Renal cortical epithelial cell (primary cell): ENCODE results near the gene GLIS1. TPM values are rescaled to one million over a fixed set of nuclear protein-coding genes. Genes with fewer than 3 reads are reported as not detected.

Experiments
- DNase-seq: peaks from one replicate; pipeline ENCODE4 v3.0.0-alpha.2; 2011; ENCODE audit warnings: low read depth
- total RNA-seq: library from RNA; depleted of rRNA; stranded (reverse); fragments of >200 nt; gene quantifications from 2 replicates; pipeline ENCODE4 v1.2.3, GENCODE V29; 2014

GLIS1 gene
- total RNA-seq, 1 donor from 2014 or later = 0.60 TPM

DNA sequence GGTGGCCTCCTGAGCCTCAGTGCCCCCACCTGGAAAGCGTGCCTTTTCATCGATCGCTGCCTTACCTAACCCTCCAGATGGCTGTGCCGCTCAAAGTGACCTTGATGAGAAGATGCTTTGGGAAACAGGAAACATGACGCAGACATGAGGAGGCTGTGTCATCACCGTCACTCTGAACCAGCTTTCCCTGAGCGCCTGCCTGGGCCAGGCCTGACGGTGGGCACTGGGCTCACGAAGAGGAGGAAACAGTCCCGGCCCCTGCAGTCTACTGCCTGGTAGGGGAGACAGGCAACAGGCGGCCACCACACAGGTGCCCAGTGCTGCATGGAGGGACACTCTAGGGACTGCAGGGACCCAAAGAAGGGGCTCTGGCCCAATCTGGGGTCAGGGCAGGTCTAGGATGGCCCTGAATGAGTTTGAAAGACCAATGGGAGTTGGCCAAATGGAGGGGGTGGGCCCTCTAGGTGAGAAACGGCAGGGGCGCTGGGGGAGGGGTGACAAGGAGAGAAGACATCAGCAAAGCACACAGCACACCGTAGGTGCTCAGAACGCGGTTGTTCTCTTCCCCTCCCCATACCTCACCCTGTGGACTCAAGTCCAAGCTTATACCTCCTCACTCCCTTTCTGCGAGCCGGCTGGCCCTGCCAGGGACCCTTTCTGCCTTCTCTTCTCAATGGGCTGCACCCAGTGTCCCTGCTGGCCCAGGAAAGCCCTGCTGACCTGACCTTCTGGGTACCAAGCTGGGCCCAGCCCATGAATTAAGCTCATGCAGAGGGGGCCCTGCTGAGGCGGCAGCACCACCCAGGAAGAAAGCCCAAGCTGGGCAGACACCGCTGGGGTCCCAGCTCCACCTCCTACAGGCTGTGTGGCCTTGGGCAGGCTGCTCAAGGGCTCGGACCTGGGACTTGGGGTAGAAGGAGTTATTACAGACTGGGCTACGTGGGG is 44.9 kb downstream of the GLIS1 start:
- no peak for DNase-seq

DNA sequence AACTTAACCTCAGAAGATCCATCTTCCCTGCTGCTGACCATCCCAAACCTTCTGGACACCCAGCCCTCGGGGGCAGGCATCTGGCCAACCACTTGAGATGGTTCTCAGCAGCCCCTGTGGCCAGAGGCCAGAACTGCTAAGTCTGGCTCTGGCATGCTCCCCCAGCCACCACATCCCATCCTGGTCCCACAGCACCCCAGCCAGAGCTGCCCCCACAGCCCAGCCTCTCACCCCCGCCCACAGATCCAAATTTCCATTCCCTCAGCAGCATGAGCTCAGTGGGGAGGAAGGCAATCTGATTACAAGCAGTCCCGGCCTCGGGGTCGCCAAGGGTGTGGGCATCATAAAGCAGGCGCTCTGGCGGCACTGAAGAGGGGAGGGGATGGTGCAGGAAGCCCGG is 45.6 kb downstream of the GLIS1 start:
- DNase-seq = no peak

DNA sequence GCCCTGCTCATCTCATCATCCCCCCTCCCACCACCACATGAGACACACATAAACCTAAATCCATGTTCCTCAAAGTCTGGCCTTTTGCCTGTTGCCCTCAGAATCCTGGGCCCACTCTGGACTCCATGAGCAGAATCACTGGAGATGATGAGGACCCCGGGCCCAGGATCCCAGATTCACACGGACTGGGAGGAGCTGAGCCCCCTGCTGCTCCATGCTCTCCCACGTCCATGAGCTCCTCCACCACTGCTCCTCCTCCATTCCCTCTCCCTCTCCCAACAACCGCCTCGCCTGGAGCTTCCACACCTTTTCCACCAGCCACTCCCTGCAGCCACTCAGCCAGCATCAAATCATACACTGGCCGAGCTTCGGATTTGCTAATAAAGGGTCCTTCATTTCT is 47.6 kb downstream of the GLIS1 start:
- no peak for DNase-seq

DNA sequence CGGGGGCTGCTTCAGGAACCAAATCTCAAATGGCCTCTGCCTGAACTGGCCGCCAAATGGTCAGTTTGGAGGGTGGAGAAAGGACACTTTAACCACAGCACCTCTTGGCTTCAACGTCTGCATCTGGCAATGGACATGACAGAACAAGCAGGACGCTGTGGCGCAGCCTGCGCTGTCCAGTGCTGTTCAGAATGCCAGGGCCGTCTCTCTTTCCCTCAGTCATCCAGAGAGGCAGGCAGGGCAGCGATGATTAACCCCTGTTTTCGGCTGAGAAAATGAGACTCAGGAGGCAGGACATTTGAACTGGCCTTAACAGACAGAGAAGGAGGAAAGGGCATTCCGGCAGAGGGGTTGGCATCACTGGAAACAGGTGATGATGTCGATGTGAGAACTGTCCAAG is 48.6 kb downstream of the GLIS1 start:
- DNase-seq = no peak

DNA sequence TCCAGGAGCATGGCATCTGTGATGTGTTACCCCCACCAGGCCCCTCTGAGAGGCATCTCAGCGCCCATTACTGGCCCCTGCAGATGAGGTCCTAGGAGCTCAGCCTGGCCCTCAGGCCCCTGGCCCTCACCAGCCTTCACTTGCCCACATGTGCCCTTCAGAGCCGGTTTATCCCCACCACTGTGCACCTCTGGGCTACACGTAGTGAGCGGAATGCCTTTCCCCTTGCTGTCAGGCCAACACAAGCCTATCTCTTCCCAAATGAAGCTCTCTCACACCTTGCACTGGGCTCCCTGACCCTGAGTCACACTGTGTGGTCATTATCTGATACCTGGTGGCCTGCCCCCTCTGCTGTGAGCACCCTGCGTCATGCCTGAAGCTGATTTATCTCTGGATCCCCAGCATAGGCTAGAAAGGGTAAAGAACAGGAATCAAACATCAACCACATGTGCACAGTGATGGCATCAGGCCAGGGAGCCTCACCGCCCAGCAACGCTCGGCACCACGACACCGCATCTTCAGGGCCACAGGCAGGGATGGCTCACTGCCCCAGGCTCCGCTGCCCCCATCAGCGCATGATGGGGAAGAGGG is 49.1 kb downstream of the GLIS1 start:
- DNase-seq = no peak

DNA sequence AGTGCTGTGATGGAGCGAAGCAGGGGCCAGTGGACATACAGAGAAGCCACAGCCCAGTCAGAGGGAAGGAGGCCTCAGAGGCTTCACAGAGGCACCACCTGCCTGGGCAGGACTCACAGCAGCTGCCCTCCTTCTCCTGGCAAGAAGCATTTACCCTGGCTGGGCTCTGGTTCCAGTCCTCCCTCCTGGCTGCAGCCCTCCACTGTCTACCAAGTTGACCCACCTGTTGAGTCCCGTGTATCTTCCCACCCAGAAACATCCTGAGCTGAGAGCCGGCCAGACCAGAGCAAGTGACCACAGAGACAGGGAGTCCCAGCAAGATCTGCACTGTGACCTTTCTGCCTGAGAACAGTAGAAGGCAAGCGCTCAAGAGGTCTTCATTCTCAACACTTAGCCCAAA is 49.7 kb downstream of the GLIS1 start:
- no peak for DNase-seq

DNA sequence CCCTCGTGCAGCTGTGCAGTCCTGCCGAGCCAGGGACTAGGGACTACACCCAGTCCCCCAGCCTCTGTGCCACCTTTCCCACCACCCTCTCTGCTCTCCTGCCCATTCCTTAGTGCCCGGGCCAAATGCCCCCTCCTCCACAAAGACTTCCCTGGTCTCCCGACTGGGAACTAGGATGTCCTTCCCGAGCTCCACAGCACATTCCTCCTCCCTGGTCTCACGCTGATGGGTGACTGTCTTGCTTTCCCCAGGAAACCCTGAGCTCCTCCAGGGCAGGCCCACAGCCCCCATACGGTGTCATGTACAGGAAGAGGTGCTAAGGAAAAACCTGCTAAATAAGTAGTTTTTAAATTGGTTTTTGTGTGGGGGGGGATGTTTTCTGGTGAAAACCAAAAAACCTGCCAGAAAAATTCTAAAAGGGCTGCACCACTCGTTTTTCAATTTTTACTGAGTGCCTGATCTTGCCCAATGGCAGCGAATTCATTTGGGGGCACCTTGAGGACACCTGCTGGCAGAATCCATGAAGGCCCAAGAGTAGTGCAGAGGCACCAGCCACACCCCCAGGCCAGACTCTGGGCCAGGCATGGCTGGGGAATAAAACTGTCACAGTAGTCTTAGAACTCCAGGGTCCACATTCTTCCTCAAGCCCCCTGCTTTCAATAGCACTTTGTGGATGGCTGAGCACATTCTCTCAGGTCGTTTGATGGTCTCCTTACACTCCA is 50.4 kb downstream of the GLIS1 start:
- no peak for DNase-seq

DNA sequence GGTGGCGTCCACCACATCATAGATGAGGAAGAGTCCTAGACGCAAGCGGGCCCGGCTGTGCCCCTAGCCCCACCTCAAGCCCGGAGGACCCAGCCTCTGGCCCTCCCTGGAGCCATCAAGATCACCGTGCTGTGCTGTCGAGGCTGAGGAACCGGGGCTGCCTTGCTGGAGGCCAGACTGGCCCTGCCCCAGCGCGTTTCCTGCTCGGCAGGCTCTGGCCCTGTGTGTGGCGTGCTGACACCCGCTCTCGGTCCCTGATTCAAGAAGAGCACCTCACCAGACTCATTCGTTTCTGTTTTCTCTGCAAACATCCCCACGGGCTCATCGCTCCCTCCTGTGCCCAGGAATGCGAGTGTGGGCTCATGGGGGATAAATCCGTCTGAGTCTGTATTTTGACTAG is 51.1 kb downstream of the GLIS1 start:
- DNase-seq = no peak

DNA sequence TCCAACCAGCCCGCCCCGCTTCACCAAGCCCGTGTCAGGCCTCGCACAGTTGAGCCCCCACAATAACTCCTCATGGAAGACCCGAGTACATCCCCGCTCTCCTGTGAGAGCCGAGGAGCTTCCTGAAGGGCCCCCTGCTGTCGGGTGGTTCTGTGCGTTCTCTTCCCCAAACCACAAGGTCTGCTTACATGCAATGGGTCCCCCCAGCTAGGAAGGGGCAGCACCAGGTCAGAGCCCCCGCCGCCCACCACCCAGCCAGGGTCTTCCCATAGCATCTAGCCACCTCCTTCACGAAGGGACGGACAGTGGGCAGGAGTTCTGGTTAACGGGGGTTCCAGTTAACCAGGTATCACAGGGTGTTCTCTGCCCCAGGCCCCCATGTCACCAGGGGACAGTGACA is 51.5 kb downstream of the GLIS1 start:
- no peak for DNase-seq

DNA sequence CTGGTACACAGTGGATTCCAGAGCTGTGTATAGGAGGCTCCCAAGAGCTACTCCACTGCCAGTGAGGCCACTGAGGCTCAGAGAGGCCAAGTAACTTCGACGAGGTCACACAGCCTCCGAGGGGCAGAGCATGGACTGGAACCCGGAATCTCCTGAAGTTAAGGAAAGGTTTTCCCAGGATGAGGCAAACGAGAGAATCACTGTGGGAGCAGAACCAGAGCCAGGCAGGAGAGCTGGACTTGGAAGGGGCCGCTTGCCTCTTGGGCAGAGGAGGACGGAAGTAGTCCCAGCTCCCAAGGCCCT is 52.0 kb downstream of the GLIS1 start:
- DNase-seq = no peak

DNA sequence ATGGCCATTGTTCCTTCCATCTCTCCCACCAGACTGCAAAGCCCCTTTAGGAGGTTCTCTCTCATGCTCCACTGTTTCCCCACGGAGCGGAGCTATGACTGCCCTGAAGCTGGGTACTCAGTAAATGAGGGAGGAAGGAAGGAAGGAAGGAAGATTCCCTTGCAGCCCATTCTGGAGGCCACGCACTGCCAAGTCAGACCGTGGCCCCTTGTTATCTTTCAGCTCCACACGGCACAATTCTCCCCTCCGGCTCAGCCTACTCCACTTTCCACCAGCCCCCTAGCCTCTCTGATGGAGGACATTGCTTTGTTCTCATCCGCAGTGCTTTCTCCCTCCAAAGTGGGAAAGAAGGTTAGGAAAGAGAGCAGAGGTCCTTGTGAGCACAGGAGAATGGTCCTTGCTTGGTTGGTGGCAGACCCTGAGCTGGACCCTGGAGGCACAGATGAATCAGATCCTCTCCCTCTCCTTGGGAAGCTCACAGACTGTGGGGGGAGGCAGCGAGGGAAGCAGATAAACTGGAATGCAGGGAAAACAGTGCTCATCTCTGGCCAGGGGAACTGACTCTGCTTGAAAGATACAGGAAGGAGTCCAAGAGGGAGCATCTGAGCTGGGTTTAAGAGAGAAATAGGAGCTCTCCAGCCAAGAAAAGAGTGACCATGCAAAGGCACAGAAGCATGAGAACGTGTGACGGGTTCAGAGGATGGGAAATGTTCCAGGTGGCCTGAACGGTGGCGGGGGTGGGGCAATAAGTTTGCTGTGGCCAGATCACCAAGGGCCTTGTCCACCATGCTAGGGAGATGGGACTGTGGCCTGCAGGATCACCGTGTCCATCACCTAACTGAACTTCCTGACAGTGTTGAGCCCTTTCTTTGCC is 52.6 kb downstream of the GLIS1 start:
- no peak for DNase-seq

DNA sequence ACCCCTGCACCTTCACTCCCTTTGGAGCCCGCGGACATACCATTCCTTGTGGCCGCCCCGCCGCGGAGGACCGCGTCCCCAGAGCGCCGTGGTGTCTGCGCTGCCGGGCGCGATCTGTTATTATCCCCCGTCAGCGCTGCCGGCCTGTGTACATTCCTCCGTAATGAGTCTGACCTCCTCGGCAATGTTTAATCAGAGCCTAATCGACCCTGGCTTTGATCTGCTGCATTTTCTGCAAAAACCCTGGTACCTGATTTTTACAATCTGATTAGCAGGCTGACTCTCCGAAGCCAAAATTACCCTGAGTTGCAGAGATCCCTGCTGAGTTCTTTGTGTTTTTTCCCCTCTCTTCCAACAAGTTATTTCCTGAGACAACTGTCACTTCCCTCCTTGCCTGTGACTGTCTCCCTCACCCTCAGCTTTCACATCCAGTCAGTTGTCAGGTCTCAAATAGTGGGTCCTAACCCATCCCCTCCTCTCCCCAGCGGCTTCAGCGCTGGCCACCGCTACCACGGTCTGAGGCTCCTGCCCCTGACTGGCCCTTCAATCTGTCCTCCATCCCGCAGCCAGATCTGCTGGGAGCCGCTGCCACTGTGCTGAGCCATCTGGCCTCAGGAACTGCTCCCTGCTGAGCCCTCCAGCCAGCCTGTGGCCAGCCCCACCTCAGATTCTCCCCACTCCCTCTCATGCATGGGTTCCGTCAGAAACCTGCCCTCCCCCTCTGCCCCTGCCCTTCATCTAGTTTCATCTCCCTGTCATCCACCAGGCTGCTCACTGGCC is 53.5 kb downstream of the GLIS1 start:
- peak; percentile 62 for DNase-seq

DNA sequence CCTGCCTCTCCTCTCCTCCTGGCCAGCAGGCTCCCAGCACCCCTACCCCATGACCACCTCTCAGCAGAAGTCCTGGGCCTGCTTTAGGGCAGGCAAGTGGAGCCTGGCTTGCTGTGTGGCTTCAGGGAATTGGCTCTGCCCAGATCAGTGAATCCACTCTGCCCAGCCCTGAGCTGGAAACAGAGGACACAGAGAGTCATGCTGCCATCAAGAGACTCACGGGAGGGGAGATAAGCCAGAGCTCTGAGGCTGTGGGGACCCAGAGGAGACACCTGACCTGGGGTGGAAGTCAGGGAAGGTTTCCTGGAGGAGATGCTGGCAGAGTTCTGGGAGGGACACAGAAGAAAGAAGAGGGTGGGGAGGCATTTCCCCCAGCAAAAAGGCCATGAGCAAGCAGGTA is 54.2 kb downstream of the GLIS1 start:
- DNase-seq = no peak

DNA sequence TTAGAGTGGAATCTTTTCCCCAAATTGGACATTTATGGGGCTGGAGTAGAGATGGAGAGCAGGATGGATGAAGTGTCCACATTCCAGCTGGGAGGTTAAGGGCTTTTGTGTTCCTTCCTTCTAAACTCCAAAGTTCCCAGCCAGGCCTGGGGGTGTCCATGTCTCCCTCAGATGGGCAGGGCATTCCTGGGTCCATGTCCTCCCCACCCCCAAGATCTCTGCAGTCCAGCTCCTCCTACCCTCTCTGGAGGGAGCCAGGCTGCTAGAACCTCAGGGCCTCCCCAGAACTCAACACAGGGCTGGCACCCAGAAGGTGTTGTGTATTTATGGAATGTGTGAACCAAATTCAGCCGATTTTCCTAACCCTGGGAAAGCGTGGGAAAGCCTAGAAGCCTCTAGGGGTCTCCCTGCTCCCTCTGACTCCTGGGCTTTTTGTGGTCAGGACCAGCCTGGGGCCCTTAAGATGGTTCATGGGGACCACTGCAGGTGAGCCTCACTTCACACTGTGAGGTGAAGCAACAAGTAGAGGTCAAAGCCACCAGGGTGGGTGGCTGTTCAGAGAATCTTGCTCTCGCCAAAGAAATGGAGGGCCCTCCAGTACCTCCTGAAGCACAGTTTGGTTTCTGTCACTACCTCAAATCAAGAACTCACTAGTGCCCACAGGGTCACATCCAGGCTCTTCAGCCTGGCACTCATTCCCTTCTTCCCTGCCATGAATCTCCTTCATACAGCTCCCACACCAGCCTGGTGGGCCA is 54.8 kb downstream of the GLIS1 start:
- DNase-seq = no peak

DNA sequence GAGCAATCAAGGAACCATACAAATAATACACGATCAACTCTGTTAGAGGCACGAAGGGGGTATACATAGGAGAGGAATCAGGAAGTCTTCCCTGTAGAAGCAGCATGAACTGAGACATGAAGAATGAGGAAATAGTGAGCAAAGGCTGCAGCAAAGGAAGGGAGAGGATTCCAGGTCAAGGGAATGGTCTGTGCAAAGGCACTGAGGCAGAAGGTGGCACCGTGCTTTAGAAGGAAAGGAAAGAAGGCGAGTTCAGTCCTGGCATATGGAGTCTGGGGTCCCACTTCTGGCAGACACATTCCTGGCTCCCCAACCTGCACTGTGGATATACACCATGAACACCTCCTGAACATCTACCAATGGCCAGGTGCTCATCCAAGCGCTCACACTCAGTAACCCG is 56.1 kb downstream of the GLIS1 start:
- no peak for DNase-seq

DNA sequence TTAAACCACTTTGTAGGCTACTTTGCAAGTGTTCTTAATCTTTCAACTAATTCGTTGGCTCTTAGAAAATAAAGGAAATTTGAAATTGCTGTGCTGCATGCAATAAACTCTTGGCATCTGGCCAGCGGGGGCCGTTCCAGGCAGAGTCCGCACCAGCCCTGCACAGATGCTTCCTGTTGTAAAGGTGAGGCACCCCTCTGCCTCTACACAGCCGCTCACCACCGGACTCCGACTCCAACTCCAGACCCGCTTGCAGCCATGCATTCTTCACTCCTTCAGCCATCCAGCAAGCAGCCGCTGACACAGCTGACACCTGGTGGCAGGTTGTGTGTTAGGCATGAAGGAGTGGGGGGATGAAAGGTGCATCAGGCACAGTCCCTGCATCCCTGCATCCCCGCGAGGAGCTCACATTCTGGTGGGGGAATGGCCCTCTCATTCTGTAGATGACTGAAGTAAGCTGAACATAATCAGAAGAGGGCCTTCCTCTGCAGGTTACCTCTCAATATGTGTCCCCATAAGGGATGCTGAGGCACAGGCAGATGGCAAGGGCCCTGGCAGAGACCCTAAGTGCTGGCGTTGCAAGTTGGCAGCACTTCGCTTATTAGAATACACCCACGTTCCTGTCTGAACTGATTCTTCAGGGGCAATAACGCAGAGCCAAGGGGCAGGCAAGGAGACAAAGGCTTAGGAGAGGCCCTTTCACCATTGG is 56.8 kb downstream of the GLIS1 start:
- peak; percentile 22 for DNase-seq

DNA sequence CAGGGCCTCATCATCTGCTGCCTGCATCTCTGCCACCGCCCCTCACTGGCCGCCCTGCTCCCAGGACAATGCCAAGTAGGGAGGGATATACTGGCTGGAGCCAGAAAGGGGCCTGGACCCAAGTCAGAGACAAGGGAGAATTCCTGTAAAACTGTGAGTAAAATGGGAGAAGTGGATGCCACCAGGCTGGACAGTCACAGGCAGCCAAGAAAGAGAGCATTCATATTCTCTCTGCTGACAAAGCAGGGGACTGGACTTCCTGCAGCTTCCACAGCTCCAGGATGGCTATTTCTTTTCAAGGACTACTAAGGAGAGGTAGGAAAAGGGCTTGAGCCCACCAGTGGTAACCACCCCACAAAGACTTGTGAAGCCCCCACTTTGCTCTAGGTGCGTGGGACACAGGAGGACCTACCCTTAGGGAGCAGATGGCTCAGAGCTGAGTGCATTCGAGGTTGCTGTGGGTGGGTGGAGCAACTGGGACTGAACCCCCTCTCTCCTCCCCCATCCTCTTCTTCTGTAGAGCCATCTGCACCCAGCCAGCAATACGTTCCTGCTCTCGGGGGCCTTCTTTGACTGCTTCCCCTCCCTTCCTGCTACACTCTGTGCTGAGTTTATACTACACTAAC is 57.5 kb downstream of the GLIS1 start:
- no peak for DNase-seq

DNA sequence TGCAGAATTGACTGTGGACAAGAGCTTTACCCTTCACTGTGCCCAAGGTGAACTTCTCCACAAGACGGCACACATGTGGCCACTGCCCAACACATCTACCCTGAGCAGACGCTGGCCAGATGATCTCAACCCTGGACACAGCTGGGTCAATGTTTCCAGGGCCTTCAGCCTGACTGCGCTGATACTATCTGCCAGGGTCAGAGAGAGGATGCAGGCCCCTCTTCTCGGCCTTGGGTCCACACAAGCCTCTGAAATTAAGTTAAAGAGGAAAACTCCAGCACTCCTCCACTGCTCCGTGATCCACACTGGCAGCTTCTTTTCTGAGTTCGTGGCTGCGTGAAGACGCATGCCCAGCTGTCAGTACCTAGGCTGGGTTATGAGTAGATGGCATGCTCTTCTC is 58.1 kb downstream of the GLIS1 start:
- DNase-seq = no peak
